ENCODE results near the gene TNFAIP8L1.
"Not testable (repeated sequence)": the region's sequence is repeated elsewhere in the genome, so short reads cannot be mapped to it uniquely, and the experiment has no call there.

TNFAIP8L1 gene

GRCh38 chr19:4676955-4677731 lies 37.8 kb downstream of the TNFAIP8L1 start:
- Histone ChIP-seq H3K4me1 (ENCODE audit: low read length) (no peaks in the 10 kb centered on the region), H3K9ac (ENCODE audit: low read length) (no peak overlapping the region), H3K79me2 (ENCODE audit: low read length) (no peaks in the 10 kb centered on the region), H3K9me2 (replicated peaks; ENCODE audit: insufficient read depth, low read length) (no peaks in the 10 kb centered on the region), H3K27me3 (replicated peaks; ENCODE audit: insufficient read depth, low read length) (no peaks in the 10 kb centered on the region), H4K20me1 (ENCODE audit: insufficient read depth, low read length) (no peaks in the 10 kb centered on the region; the same call in 1 of the 2 replicates), H3K9me3 (replicated peaks; ENCODE audit: insufficient read depth, low read length) (no peaks in the 10 kb centered on the region), H3K4me3 (ENCODE audit: low read length) (no peak overlapping the region), H3K27ac (ENCODE audit: low read length) (no peak overlapping the region), H3K4me2 (ENCODE audit: low read depth, low read length) (no peak overlapping the region), H3K36me3 (replicated peaks; ENCODE audit: insufficient read depth, low read length) (no peaks in the 10 kb centered on the region), H2AFZ (ENCODE audit: low read length) (no peak overlapping the region), H3F3A (ENCODE audit: insufficient read depth, low read length) (0 out of 2 replicates have a peak, but pooled peaks cover 5% of the 10 kb centered on the region)
- no peak for DNase-seq
- no peak for TF ChIP-seq EZH2 (optimal IDR thresholded peaks at IDR 0.05; ENCODE audit: low read depth, low read length)
- peak; percentile 35 for TF ChIP-seq CTCF (IDR thresholded peaks at IDR 0.05; ENCODE audit: low read length)

- no peak overlapping the region for H3K4me2 ChIP-seq (ENCODE audit: low read depth, low read length)
- TF ChIP-seq EZH2 (optimal IDR thresholded peaks at IDR 0.05; ENCODE audit: low read depth, low read length), result no peak
- TF ChIP-seq EZH2phosphoT487 (IDR thresholded peaks at IDR 0.05; ENCODE audit: low read length), result no peak
- no peak for TF ChIP-seq CTCF (IDR thresholded peaks at IDR 0.05; ENCODE audit: low read length)
- no peak overlapping the region for H2AFZ ChIP-seq (ENCODE audit: low read length)
- H3K9ac ChIP-seq (ENCODE audit: low read length), result no peak overlapping the region
- no peaks in the 10 kb centered on the region for H3K36me3 ChIP-seq (replicated peaks; ENCODE audit: insufficient read depth, low read length)
- H3K4me1 ChIP-seq (ENCODE audit: low read length), result no peaks in the 10 kb centered on the region
- H3K9me3 ChIP-seq (replicated peaks; ENCODE audit: insufficient read depth, low read length), result no peaks in the 10 kb centered on the region
- H3K27me3 ChIP-seq (replicated peaks; ENCODE audit: insufficient read depth, low read length), result no peaks in the 10 kb centered on the region
- no peaks in the 10 kb centered on the region for H3K79me2 ChIP-seq (ENCODE audit: low read length)
- H3K9me2 ChIP-seq (replicated peaks; ENCODE audit: insufficient read depth, low read length), result no peaks in the 10 kb centered on the region
- no peaks in the 10 kb centered on the region; the same call in 1 of the 2 replicates for H4K20me1 ChIP-seq (ENCODE audit: insufficient read depth, low read length)
- no peak for DNase-seq
- H3F3A ChIP-seq (ENCODE audit: insufficient read depth, low read length), result 0 out of 2 replicates have a peak, but pooled peaks cover 3% of the 10 kb centered on the region
- H3K27ac ChIP-seq (ENCODE audit: low read length), result no peak overlapping the region
- no peak overlapping the region for H3K4me3 ChIP-seq (ENCODE audit: low read length)
Measured at GRCh38 chr19:4678881-4679790, 39.8 kb downstream of the TNFAIP8L1 start.

DNA sequence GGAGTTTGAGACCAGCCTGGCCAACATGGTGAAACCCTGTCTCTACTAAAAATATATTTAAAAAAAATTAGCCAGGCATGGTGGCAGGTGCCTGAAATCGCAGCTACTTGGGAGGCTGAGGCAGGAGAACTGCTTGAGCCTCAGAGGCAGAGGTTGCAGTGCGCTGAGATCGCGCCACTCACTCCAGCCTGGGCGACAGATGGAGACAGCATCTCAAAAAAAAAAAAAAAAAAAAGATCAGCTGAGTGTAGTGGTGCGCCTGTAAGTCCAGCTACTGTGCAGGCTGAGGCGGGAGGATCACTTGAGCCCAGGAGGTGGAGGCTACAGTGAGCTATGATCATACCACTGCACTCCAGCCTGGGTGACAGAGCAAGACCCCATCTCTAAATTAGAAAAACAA lies 40.7 kb downstream of the TNFAIP8L1 start:
- H4K20me1 ChIP-seq (ENCODE audit: insufficient read depth, low read length); H3K4me3 ChIP-seq (ENCODE audit: low read length); H3K9me3 ChIP-seq (replicated peaks; ENCODE audit: insufficient read depth, low read length); H3K9me2 ChIP-seq (replicated peaks; ENCODE audit: insufficient read depth, low read length); DNase-seq; H3K36me3 ChIP-seq (replicated peaks; ENCODE audit: insufficient read depth, low read length); H3K79me2 ChIP-seq (ENCODE audit: low read length); H3K27me3 ChIP-seq (replicated peaks; ENCODE audit: insufficient read depth, low read length); H3K27ac ChIP-seq (ENCODE audit: low read length); H2AFZ ChIP-seq (ENCODE audit: low read length); H3K4me2 ChIP-seq (ENCODE audit: low read depth, low read length); H3F3A ChIP-seq (ENCODE audit: insufficient read depth, low read length); H3K9ac ChIP-seq (ENCODE audit: low read length); H3K4me1 ChIP-seq (ENCODE audit: low read length): not testable (repeated sequence)
